Fibroblast of pulmonary artery (primary cell): ENCODE data around the gene ITIH1.

ENCODE experiments used
- DNase-seq: peaks from one replicate; pipeline ENCODE4 v3.0.0-alpha.2; 2010; ENCODE audit warnings: low read depth
- H3K4me3 ChIP-seq: replicated peaks from 2 replicates; pipeline ENCODE4 v1.5.1; 2011; ENCODE audit warnings: low read depth, mild to moderate bottlenecking, control low read depth, low read length, moderate library complexity
- TF ChIP-seq, protein P1 (sequence below): IDR thresholded peaks from 2 replicates; pipeline ENCODE4 v1.5.1; 2011; ENCODE audit warnings: mild to moderate bottlenecking, control low read depth, low read length, inconsistent platforms; ENCODE audit errors: missing control alignments

Gene ITIH1

DNA sequence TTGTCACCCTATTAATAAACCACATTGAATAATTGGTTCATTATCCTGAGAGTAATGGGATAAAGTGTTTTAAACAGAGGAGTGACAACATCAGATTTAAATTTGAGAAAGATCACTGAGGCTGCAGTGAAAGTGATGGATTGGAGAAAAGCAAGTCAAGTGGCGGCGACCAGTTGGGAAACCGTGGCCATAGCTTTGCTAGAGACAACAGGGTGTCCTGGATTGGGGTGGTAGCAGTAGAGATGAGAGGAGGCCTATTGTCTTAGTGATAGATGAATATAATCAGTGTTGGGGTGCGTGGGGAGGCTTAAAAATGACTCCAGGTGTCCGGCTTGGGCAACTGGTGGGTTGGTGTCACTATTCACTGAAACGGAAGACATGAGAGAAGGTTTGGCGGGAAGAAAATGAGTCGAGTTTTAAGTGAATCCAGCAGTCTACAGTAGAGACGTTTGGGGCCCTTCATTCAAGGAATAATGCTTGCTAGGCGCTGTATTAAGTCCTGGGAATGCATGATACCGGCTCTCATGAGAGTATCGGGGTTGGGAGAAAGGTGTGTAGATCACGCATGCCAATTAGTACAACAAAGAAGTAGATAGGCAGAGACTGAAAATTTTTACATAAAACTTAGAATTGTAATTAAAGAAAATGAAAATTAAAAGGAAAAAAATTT, 7.5 kb upstream of the ITIH1 start:
- DNase-seq: no peak

DNA sequence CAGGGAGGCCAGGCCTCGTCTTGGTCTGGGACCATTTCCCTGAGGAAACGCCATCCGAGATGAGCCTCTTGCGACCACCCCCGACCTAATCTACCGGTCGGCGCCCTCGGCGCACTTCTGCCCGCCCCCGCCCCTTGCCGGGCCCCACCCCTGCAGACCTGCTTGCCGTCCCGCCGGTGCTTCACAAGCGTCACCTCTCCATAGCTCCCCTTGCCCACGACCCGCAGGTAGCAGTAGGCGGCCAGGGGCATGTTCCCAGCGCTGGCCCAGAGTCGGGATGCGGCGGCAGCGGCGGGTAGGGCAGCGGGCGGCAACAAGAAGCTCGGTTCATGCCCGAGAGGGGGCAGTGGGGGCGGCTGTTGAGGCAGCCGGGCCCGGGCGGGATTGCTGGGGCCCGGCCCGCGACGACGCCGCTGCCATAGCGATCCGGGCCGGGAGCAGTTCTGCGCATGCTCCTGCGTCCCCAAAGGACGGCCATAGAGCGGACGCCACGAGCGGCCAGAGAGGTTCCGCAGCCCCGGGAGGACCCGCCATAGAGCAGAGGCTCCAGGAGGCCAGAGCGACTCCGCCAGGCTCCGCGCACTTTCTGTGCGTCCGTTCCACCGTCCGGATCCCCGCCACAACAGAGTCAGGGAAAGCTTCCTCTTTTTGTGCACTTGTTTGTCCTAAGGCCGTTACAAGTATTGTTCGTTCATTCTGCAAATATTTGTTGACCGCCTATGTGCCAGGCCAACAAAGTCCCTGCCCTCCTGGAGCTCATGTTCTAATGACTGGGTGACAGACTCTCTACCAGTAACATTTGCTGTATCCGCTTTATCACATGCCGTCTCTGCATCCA, 6.7 kb upstream of the ITIH1 start, which contains the start of gene NEK4:
TSS of gene NEK4 (minus strand) at position 445 of the 838 bp plus-strand sequence. CDS start at position 251, 194 bp downstream.
- TF ChIP-seq, protein P1, sequence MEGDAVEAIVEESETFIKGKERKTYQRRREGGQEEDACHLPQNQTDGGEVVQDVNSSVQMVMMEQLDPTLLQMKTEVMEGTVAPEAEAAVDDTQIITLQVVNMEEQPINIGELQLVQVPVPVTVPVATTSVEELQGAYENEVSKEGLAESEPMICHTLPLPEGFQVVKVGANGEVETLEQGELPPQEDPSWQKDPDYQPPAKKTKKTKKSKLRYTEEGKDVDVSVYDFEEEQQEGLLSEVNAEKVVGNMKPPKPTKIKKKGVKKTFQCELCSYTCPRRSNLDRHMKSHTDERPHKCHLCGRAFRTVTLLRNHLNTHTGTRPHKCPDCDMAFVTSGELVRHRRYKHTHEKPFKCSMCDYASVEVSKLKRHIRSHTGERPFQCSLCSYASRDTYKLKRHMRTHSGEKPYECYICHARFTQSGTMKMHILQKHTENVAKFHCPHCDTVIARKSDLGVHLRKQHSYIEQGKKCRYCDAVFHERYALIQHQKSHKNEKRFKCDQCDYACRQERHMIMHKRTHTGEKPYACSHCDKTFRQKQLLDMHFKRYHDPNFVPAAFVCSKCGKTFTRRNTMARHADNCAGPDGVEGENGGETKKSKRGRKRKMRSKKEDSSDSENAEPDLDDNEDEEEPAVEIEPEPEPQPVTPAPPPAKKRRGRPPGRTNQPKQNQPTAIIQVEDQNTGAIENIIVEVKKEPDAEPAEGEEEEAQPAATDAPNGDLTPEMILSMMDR: no peak
- peak; percentile 91 for DNase-seq
- peak within 1 kb of the TSS; percentile 82 for H3K4me3 ChIP-seq

More for the DNA sequence above, 7.5 kb upstream of the ITIH1 start:
- TF ChIP-seq, protein P1: no peak
- peak overlapping the region; percentile 82 for H3K4me3 ChIP-seq

DNA sequence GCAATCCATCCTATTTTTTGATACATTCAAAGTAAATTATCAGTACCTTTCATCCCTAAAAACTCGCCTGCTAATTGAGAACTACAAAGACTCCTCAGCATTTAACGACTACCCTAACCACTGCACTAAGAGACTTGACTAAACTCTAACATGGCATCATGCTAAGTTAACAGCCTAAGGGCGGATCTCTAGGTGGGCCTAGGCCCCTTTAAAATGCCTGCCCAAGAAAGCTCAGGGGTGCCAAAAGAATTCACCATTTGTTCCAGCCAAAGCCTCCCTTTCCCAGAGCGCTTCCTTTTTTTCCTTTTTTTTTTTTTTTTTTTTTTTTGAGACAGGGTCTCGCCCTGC, 6.1 kb upstream of the ITIH1 start:
- H3K4me3 ChIP-seq: peak overlapping the region; percentile 82
- no peak for DNase-seq
- TF ChIP-seq, protein P1: no peak

DNA sequence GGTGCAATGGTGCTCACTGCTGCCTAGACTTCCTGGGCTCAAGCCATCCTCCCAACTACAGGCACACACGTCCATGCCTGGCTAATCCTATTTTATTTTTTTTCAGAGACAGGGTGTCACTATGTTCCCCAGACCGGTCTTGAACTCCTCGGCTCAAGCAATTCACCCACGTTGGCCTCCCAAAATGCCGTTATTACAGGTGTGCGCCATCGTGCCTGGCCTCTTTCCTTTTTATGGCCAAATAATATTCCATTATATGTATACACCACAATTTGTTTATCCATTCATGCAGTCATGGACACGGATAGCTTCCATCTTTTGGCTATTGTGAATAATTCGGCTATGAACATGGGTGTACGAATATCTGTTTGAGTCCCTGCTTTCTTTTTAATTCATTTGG, 5.7 kb upstream of the ITIH1 start:
- no peak for DNase-seq
- TF ChIP-seq, protein P1: no peak
- H3K4me3 ChIP-seq: no peak overlapping the region

DNA sequence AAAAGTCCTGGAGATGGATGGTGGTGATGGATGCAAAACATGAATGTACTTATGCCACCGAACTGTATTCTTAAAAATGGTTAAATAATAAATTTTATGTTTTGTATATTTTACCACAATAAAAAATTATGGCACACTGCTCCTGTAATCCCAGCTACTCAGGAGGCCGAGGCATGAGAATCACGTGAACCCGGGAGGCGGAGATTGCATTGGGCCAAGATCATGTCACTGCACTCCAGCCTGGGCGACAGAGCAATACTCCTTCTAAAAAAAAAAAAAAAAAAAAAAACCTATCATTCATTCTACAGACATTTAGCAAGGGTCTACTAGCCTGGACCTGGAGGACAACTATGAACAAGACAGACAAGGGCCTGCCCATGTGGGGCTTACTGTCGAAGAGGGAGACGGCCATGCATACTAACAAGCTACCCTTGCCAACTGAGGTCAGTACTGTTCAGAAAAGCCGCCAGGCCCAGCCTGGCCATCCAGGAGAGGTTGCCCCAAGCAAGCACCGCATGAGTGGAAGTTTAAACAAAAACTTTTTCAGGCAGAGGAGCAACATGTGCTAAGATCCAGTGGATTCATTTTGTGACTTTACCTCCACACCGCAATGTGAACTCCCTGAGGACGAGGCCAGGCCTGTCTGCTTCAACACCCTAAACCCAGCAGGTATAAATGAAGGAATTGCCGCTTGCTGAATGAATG, 3.9 kb upstream of the ITIH1 start:
- no peak overlapping the region for H3K4me3 ChIP-seq
- no peak for DNase-seq
- TF ChIP-seq, protein P1: no peak

DNA sequence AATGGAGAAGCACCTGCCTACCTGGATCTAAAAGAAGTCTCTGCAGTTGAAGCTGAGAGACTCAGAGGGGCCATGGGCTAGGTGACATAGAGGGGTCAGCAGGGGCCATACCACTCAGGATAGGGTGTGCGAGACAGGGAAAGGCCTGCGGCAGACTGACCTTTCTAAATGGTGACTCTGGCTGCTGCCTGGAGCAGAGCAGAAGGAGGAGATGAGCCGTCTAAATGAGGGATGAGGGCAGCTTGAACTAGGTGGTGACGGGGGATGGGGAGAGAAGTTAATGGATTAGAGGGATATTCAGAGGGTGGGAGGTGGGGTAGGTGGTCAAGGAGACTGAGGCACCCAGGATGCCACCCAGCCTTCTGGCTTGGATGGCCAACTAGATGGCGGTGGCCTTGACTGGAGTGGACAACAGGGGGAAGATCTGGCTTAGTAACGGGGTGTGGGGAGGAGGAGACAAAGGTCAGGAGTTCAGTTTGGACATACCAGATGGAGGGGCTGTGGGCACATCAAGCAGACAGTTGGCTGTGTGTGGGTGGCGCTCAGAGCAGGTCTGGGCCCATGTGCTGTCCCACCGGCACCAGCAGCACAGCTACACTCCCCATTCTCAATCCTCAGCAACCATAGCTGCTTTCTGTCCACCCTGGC, 3.2 kb upstream of the ITIH1 start:
- DNase-seq: no peak
- H3K4me3 ChIP-seq: no peak overlapping the region
- TF ChIP-seq, protein P1: no peak
